A172 (cell line): Measurements from ENCODE around the gene AKAP9. TPM values are rescaled to one million over a fixed set of nuclear protein-coding genes. Genes with fewer than 3 reads are reported as not detected.
"Not testable (repeated sequence)": the region's sequence is repeated elsewhere in the genome, so short reads cannot be mapped to it uniquely, and the experiment has no call there.

ENCODE experiments used
- DNase-seq: peaks from one replicate; pipeline ENCODE4 v3.0.0-alpha.2; 2015; ENCODE audit warnings: low spot score
- total RNA-seq: library from RNA; depleted of rRNA; stranded (reverse); fragments of >200 nt; shearing (Covaris generic); gene quantifications from 2 replicates; pipeline ENCODE4 v1.2.3, GENCODE V29; 2014

The AKAP9 gene
- total RNA-seq, 1 experiment from 2014 or later, result 30.9 TPM

DNA sequence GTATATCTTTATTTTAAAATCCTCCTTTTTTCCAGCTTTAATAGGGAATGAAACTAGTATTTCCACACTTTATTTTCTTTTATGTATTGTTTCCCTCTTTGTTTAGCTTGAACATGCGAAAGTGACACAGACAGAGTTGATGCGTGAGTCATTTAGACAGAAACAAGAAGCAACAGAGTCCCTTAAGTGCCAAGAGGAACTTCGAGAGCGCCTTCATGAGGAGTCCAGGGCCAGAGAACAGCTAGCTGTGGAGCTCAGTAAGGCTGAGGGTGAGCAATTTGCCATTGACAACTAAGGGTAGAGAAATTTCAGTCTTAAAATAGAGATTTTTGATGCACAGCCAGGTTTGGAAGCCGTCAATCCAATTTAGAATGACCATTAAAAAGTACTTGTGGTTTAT is 120.5 kb downstream of the AKAP9 start:
- DNase-seq, result no peak

- no peak for DNase-seq
Observed at GRCh38 chr7:92064438-92065029, 123.9 kb downstream of the AKAP9 start.

DNA sequence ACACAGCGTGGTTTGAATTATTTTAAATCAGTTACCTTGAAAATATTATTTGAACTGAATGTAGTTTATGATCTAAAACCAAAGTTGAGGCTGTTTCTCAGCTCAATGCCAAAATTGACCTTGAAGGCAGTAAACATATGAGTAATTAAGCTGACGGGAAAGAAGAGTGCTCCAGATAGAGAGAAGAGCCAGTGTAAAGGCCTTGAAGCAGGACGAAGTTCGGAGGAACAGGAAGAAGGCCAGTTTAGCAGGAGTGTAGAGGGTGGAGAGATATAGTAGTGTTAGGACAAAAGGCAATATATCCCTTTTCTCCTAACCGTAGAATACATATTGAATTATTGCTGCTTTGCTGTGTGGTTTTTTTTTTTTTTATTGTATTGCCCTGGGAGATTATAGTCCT is 130.4 kb downstream of the AKAP9 start:
- DNase-seq, result no peak

- DNase-seq, result no peak
Observed at GRCh38 chr7:92072121-92072520, 131.5 kb downstream of the AKAP9 start.

GRCh38 chr7:92072708-92073107 is 132.0 kb downstream of the AKAP9 start:
- DNase-seq, result no peak

DNA sequence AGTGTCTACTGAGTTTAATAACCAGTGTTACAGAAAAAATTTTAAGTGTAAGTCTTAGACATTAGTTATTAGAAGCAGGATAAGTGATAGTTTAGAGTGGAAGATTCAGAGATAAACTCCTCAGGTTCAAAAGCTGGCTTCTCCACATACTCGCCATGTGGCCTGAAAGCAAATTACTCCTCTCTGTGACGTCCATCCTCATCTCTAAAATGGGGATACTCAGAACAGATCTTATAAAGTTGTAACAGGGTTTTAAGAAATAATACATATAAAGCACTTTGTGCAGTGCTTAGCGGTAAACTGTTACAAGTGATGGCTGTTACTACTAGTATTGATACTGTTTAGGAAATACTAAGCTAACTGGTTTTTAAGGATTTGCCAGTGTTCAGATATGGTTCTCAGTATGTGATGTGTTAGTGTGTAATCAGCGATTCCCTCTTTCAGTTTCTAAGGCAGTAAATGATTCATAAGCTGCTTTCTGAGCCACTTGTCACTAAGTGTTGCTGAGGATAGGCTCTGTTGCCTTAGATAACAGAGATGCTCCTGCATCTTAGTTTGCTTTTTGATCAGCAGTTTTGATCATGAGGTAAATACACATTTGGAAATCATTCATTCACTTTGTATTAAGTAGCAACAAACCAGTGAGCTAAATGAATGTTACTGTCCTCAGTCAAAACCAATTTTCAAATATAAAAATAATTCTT is 134.9 kb downstream of the AKAP9 start:
- no peak for DNase-seq

GRCh38 chr7:92076509-92076908 is 135.8 kb downstream of the AKAP9 start:
- no peak for DNase-seq

- not testable (repeated sequence) for DNase-seq
Observed at GRCh38 chr7:92083922-92084321, 143.3 kb downstream of the AKAP9 start.

DNA sequence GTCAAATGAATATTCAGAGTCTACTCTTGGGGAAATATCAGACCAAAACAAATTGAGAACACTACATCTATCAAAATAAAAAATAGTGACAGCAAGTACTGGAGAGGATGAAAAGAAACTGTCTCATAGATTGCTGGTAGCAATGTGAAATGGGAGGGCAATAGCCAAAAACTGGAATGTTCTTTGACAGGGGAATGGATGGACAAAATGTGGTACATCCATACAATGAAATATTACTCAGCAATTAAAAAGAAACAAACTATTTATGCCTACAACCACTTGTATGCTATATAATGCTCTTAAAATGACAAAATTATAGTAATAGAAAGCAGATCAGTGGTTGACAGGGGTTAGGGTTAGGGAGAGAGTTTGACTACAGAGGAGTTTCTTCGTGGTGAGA is 147.6 kb downstream of the AKAP9 start:
- no peak for DNase-seq

DNA sequence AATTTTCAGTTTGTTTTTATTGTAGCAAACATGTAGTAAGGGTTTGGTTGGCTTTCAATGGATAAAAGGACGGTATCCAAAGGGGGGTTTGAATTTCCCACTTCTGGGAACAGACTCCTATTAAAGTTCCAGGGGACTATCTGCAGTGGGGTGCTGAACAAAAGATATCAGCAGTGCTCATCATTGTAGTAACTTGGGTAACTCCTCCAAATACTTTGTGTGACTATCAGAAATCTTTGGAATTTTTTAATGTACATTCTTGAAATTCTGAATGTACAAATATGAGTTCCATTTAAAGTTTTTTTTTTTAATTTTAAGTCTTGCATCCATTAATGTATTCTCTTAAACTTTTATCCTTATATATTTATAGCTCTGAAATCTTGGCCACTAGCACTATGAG is 151.5 kb downstream of the AKAP9 start:
- DNase-seq, result no peak

GRCh38 chr7:92095380-92095779 is 154.7 kb downstream of the AKAP9 start:
- DNase-seq, result no peak

GRCh38 chr7:92100534-92100933 is 159.9 kb downstream of the AKAP9 start:
- DNase-seq, result no peak

DNA sequence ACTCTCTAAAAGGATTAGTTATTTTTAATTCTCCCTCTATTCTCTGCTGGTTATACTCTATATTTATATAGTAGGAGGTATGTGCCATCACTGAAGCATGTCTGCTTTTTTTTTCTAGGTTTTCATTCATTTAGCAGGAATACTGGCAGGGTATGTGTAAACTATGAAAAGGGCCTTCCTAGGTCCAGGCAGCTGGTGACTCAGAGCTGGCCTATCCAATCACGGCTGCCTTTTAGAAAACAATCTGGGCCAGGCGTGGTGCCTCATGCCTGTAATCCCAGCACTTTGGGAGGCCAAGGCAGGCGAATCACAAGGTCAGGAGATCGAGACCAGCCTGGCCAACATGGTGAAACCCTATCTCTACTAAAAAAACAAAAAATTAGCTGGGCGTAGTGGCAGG is 162.2 kb downstream of the AKAP9 start:
- peak; percentile 16 for DNase-seq

GRCh38 chr7:92108821-92109220 is 168.2 kb downstream of the AKAP9 start:
- DNase-seq, result no peak

DNA sequence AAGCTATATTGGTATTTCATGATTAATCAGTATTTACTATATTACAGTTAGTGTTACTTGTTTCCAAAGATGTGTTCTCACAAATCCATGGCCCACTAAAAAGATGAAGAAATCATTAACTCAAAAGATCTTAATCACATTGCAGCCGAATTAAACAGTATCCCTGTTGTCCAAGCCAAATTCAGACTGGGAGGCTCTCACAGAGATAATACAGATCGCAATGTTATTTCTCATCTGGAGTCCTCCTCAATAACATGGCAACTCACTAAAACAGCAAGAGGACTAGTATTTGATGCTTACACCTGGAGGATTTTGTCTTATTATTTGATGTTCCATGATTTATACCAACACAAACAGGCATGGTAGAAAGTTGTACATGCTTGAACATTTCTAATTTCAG is 170.2 kb downstream of the AKAP9 start:
- DNase-seq, result no peak

DNA sequence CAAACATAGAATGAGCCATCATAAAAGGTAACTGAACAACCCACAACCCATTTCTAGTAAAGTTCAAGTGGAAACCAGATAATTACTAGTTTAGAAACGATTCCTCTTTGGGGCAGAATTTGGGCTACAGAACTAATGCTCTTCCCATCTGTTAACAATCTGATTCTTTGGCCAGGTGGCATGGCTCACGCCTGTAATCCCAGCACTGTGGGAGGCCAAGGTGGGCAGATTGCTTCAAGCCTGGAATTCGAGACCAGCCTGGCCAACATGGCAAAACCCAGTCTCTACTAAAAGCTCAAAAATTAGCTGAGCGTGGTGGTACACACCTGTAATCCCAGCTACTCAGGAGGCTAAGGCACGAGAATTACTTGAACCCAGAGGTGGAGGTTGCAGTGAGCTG is 175.2 kb downstream of the AKAP9 start:
- no peak for DNase-seq

DNA sequence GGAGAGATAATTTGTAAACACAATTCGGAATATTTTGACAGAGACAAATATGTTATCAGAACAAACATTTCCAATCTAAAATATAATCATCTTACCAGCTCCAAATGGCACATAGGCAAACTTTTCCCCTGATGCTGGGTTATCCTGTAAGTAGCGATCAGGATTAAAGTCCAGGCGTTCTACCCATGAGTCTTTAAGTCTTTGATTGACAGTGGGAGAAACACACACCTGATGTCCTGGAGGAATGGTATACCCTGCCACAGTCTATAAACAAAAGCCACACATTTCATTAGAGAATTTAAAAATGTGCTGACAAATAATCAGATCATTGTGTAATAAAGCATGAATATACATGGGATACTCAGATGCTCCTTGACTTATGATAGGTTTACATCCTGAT is 176.3 kb downstream of the AKAP9 start:
- DNase-seq, result no peak

DNA sequence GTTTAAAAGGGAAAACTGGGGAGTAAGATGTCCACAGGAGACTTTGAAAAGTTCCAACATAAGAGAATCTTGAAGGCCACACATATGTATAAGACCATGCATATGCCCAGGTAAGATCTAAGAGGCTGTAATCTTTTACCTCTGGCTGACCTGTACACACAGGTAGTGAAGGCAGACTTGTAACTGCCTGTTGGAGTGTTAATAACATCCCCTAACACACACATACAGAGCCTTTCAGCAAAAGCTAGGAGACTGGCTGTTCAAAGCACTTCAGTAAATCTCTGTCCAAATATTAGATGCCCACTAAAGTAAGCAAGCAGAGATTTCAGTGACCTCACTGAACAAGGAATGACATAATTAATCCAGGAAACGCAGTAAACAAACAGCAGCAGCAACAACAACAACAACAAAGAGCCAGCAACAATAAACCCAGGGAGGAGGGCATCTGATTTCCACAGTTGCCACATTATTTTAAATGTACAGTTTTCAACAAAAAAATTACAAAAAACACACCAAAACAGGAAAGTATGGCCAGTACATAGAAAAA is 178.6 kb downstream of the AKAP9 start:
- no peak for DNase-seq

DNA sequence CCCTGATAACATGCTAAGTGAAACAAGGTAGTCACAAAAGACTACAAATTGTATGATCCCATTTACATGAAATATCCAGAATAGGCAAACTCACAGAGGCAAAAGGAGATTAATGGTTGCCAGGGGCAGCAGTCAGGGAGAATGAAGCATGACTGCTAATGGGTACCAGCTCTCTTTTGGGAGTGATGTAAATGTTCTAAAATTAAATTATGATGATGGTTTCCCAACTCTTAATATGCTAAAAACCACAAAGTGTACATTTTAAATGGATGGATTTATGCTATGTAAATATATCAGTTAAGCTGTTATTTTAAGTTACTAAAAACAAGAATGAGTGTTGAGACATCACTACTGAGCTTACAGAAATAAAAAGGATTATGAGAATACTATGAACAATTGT is 181.0 kb downstream of the AKAP9 start:
- DNase-seq, result no peak

GRCh38 chr7:92131093-92131492 is 190.4 kb downstream of the AKAP9 start:
- no peak for DNase-seq

DNA sequence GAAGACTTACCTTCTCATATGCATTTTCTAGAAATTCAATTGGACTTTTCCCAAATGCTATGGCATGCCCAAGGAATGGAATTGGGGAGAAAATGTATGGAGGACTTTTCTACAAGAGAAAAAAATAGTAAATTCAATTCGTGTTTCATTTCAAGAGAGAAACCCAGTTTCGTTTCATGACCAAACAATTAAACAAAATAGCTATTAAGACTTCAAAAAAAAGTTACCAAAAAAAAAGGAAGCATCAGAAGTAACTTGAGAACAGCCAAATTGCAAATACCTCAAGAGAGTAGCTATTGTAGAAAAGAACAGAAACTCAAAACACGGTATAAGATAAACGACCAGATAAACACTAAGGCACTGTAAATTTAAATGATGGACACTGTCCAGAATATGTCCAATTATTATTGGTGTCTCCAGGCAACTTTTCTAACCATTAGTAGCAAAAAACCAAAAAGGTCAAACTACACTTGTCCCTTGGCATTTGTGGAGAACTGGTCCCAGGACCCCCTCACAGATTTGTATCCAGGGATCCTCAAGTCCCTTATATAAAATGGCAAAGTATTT is 191.2 kb downstream of the AKAP9 start:
- DNase-seq, result no peak

DNA sequence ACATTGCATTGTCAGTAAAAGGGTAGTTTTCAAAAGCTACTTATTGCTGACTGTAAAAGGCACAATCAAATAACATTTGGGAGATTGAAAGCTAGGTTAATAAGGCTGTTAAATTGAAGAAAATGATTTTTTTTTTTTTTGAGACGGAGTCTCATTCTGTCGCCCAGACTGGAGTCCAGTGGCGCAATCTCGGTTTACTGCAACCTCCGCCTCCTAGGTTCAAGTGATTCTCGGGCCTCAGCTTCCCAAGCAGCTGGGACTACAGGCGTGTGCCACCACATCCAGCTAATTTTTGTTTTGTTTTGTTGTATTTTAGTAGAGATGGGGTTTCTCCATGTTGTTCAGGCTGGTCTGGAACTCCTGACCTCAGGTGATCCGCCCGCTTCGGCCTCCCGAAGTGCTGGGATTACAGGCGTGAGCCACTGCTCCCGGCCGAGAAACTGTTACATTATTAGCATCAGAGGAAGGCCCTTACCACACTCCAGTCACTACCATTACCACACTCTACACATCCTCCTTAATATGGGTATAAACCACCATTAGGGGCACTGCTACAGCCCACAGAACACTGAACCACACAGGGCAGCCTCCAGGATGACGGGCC is 192.6 kb downstream of the AKAP9 start:
- DNase-seq, result no peak

- DNase-seq, result no peak
Observed at GRCh38 chr7:92133737-92134270, 193.1 kb downstream of the AKAP9 start.
